Trophoblast cell (in vitro differentiated cells and primary cell): Measurements from ENCODE around the gene DIO3.

Experiments used
- DNase-seq, 2 donors: peaks; one replicate each; pipeline ENCODE4 v3.0.0-alpha.2; 2016
- H2AFZ ChIP-seq: 2 replicates; pipeline ENCODE4 v1.6.1; 2013; ENCODE audit warnings: low read length, moderate library complexity, mild to moderate bottlenecking; ENCODE audit not compliant: insufficient read depth, poor library complexity
- H2AK5ac ChIP-seq: 2 replicates; pipeline ENCODE4 v1.6.1; 2013; ENCODE audit warnings: mild to moderate bottlenecking, low read length
- H2BK120ac ChIP-seq: 2 replicates; pipeline ENCODE4 v1.6.1; 2013; ENCODE audit warnings: low read length, mild to moderate bottlenecking, moderate library complexity; ENCODE audit not compliant: insufficient read depth, poor library complexity
- H2BK12ac ChIP-seq: 2 replicates; pipeline ENCODE4 v1.6.1; 2013; ENCODE audit warnings: mild to moderate bottlenecking, low read length, moderate library complexity
- H2BK5ac ChIP-seq: 2 replicates; pipeline ENCODE4 v1.6.1; 2013; ENCODE audit warnings: low read length, low read depth, moderate library complexity, mild to moderate bottlenecking; ENCODE audit not compliant: poor library complexity
- H3K14ac ChIP-seq: 2 replicates; pipeline ENCODE4 v1.6.1; 2013; ENCODE audit warnings: mild to moderate bottlenecking, low read length
- H3K18ac ChIP-seq: 2 replicates; pipeline ENCODE4 v1.6.1; 2013; ENCODE audit warnings: mild to moderate bottlenecking, low read length
- H3K23ac ChIP-seq: 2 replicates; pipeline ENCODE4 v1.6.1; 2013; ENCODE audit warnings: low read length
- H3K27ac ChIP-seq: 2 replicates; pipeline ENCODE4 v1.5.1; 2013; ENCODE audit warnings: low read depth, mild to moderate bottlenecking, inconsistent platforms, low read length, moderate library complexity
- H3K27me3 ChIP-seq: 2 replicates; pipeline ENCODE4 v1.6.1; 2013; ENCODE audit warnings: inconsistent platforms, mild to moderate bottlenecking, low read length, moderate library complexity; ENCODE audit not compliant: insufficient read depth
- H3K36me3 ChIP-seq, 2 experiments: 1 replicate in 1 of 2; 2 replicates in 1 of 2; pipeline ENCODE4 v1.6.1; 2013; ENCODE audit warnings: low read length in 2 of 2, mild to moderate bottlenecking in 2 of 2, moderate library complexity in 1 of 2; ENCODE audit not compliant: insufficient read depth in 2 of 2, control insufficient read depth in 1 of 2
- H3K4ac ChIP-seq: 2 replicates; pipeline ENCODE4 v1.6.1; 2013; ENCODE audit warnings: low read depth, mild to moderate bottlenecking, low read length, moderate library complexity
- H3K4me1 ChIP-seq, 2 experiments: 1 replicate in 1 of 2; 2 replicates in 1 of 2; pipeline ENCODE4 v1.6.1; 2013; ENCODE audit warnings: low read length in 2 of 2, mild to moderate bottlenecking in 2 of 2, moderate library complexity in 1 of 2; ENCODE audit not compliant: insufficient read depth in 2 of 2, control insufficient read depth in 1 of 2
- H3K4me2 ChIP-seq: 2 replicates; pipeline ENCODE4 v1.6.1; 2013; ENCODE audit warnings: inconsistent platforms, mild to moderate bottlenecking, low read length, moderate library complexity
- H3K4me3 ChIP-seq: 2 replicates; pipeline ENCODE4 v1.5.1; 2013; ENCODE audit warnings: mild to moderate bottlenecking, low read depth, low read length, inconsistent platforms
- H3K79me1 ChIP-seq: one replicate; pipeline ENCODE4 v1.6.1; 2013; ENCODE audit warnings: low read length
- H3K79me2 ChIP-seq: 2 replicates; pipeline ENCODE4 v1.6.1; 2013; ENCODE audit warnings: low read length, mild to moderate bottlenecking; ENCODE audit not compliant: control insufficient read depth, insufficient read depth, poor library complexity
- H3K9ac ChIP-seq: 2 replicates; pipeline ENCODE4 v1.6.1; 2013; ENCODE audit warnings: mild to moderate bottlenecking, low read length
- H3K9me3 ChIP-seq: 2 replicates; pipeline ENCODE4 v1.6.1; 2013; ENCODE audit warnings: low read depth, mild to moderate bottlenecking, control low read depth, inconsistent platforms, low read length; ENCODE audit not compliant: insufficient read depth
- H4K12ac ChIP-seq: 2 replicates; pipeline ENCODE4 v1.6.1; 2013; ENCODE audit warnings: low read depth, mild to moderate bottlenecking, low read length, moderate library complexity
- H4K8ac ChIP-seq: 2 replicates; pipeline ENCODE4 v1.6.1; 2013; ENCODE audit warnings: low read depth, mild to moderate bottlenecking, low read length, moderate library complexity
- H4K91ac ChIP-seq: one replicate; pipeline ENCODE4 v1.6.1; 2013; ENCODE audit warnings: low read depth, mild to moderate bottlenecking, low read length, moderate library complexity
- WGBS: extraction: QIAGEN DNeasy Blood & Tissue Kit; methylation state at CpG from one replicate; pipeline ENCODE4 v1.1.7; 2013; ENCODE audit warnings: missing lambda C conversion rate; ENCODE audit not compliant: insufficient read length, insufficient coverage; ENCODE audit errors: extremely low coverage; 5-methylcytosine and 5-hydroxymethylcytosine counted together

DIO3 gene

DNA sequence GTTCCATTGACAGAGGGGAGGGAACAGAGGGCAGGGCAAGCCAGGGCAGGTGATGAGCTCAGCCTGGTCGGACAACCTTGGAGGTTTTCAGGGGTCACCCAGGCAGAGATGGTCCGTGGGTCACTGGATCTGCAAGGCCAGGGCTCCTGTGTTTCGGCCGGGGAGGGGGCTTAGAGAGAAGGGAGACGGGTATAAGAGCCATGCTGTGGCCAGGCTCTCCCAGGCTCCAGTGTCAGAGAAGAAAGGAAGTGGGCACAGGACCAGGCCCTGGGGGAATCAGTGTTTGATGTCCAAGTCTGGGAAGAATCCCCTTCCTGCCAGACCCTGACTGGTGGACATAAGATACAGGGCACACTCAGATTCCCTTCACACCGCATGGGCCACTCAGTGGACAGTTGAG, 36.9 kb downstream of the DIO3 start:
- Histone ChIP-seq H3K79me1 (no peaks in the 10 kb centered on the region), H2BK12ac (no peak overlapping the region), H4K8ac (no peak overlapping the region), H3K23ac (no peak overlapping the region), H3K4me1 (no peaks in the 10 kb centered on the region), H3K27ac (no peak overlapping the region), H3K9ac (no peak overlapping the region), H2AK5ac (no peak overlapping the region), H4K91ac (no peak overlapping the region), H4K12ac (no peak overlapping the region), H2AFZ (no peak overlapping the region), H2BK5ac (no peak overlapping the region), H3K4me2 (no peak overlapping the region), H3K4ac (no peak overlapping the region), H2BK120ac (no peak overlapping the region), H3K18ac (no peak overlapping the region), H3K79me2 (no peaks in the 10 kb centered on the region), H3K27me3 (no peaks in the 10 kb centered on the region), H3K14ac (no peak overlapping the region), H3K9me3 (peaks cover 32% of the 10 kb centered on the region), H3K36me3 (no peaks in the 10 kb centered on the region), H3K4me3 (no peak overlapping the region)
- WGBS: no CpG with 5 or more reads among the region's 6 CpGs
- no peak for DNase-seq

DNA sequence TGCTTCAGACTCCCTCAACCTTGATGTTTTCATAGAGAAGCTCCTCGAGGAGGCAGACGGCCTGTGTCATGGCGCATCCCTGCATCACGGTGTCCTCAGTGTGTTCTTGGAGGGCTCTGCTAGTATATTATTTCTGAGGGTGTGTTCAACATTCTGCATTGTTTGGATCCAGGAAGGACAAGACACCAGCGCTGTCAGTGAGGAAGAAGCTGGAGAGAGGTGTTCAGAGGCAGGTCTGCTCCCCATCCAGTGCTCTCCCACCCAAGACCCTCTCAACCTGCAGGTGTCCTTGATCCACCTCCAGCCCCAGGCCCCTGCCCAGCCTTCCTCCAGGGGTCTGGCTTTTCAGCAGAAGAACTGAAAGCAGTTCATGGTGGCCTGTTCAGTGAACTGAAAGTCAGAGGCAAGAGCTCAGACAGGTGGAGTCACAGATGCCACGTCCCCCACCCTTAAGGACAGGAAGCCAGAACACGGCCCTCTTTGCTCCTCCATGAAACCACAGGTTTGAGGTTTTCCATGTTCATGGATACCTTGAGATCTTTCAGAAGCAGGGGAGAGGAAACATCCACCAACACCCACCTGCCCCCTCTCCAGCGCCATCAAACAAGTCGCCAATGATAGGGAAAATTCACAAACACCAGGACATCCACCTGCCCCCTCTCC, 37.4 kb downstream of the DIO3 start:
- peaks cover 32% of the 10 kb centered on the region for H3K9me3 ChIP-seq
- H2BK12ac ChIP-seq: no peak overlapping the region
- H3K36me3 ChIP-seq: no peaks in the 10 kb centered on the region
- no peak for DNase-seq
- no peak overlapping the region for H2BK5ac ChIP-seq
- H3K4me1 ChIP-seq: no peaks in the 10 kb centered on the region
- no peak overlapping the region for H3K18ac ChIP-seq
- no peak overlapping the region for H4K91ac ChIP-seq
- H3K27ac ChIP-seq: no peak overlapping the region
- no peak overlapping the region for H4K8ac ChIP-seq
- no peaks in the 10 kb centered on the region for H3K79me1 ChIP-seq
- no peaks in the 10 kb centered on the region for H3K27me3 ChIP-seq
- H4K12ac ChIP-seq: no peak overlapping the region
- no peak overlapping the region for H2AFZ ChIP-seq
- no peak overlapping the region for H2AK5ac ChIP-seq
- no peak overlapping the region for H3K14ac ChIP-seq
- no peak overlapping the region for H2BK120ac ChIP-seq
- H3K4me2 ChIP-seq: no peak overlapping the region
- H3K79me2 ChIP-seq: no peaks in the 10 kb centered on the region
- H3K4ac ChIP-seq: no peak overlapping the region
- WGBS: no CpG with 5 or more reads among the region's 9 CpGs
- H3K9ac ChIP-seq: no peak overlapping the region
- no peak overlapping the region for H3K23ac ChIP-seq
- no peak overlapping the region for H3K4me3 ChIP-seq

DNA sequence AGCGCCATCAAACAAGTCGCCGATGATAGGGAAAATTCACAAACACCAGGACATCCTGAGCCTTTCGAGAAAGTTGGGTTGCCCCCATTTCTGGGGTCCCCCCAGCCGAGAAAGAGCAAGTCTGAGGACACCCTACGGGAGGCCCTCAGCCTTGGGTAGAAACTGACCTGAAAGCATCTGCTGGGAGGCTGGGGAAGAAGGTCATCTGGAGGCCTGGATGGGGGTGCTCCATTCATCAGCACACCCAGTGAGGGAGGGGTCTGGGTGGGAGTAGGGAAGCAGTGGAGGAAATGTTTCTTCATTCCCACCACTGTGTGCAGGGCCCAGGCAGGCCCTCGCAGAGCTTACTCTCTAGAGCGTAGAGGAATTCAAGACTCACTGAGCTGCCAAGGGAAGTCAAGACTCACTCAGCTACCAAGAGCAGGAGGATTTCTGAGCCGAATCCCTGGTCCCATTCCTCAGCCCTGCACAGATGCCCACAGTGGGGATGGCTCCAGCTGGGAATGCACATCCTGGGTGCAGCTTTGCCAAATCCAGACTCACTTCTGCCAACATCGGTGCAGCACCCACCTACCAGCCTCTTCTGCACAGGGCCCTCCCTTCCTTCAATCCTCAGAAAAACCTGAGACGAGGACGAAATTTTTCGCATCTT, 38.1 kb downstream of the DIO3 start:
- peaks cover 27% of the 10 kb centered on the region for H3K9me3 ChIP-seq
- no peak overlapping the region for H3K27ac ChIP-seq
- H4K12ac ChIP-seq: no peak overlapping the region
- H3K4me1 ChIP-seq: no peaks in the 10 kb centered on the region
- no peak overlapping the region for H3K4me3 ChIP-seq
- no peak overlapping the region for H4K8ac ChIP-seq
- no CpG with 5 or more reads among the region's 13 CpGs for WGBS
- no peak overlapping the region for H2BK5ac ChIP-seq
- DNase-seq: no peak
- no peak overlapping the region for H2AK5ac ChIP-seq
- H2BK120ac ChIP-seq: no peak overlapping the region
- H3K4ac ChIP-seq: no peak overlapping the region
- H3K9ac ChIP-seq: no peak overlapping the region
- no peak overlapping the region for H2BK12ac ChIP-seq
- no peaks in the 10 kb centered on the region for H3K27me3 ChIP-seq
- H3K79me1 ChIP-seq: no peaks in the 10 kb centered on the region
- no peak overlapping the region for H3K18ac ChIP-seq
- H3K14ac ChIP-seq: no peak overlapping the region
- H3K79me2 ChIP-seq: no peaks in the 10 kb centered on the region
- H2AFZ ChIP-seq: no peak overlapping the region
- no peak overlapping the region for H4K91ac ChIP-seq
- no peak overlapping the region for H3K23ac ChIP-seq
- no peak overlapping the region for H3K4me2 ChIP-seq
- H3K36me3 ChIP-seq: no peaks in the 10 kb centered on the region

DNA sequence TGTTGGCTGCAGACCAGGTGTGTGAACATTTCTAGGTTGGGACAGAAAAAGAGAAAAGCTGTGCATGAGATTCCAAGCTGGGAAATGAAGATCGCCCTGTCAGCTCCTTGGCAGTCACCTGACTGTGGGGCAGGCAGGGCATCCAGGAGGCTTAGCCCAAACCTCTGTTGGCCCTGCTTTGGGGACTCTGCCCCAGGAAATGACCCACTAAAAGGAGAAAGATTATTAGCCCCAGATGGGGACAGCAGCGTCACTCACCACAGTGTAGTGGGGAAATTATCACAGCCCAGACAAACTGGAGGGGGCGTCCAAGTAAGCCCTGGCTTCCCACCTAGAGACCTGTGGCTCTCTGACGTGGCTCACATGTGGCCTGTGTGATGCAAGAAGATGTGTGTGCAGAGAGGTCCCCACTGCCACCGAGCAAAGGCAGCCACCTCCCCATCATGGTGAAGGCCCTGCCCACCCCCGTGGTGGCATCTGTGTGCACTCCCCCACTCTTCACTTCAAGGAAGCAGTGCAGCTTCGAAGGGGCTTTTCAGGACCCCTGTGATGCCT, 39.1 kb downstream of the DIO3 start:
- Histone ChIP-seq H3K4me1 (no peaks in the 10 kb centered on the region), H3K79me2 (no peaks in the 10 kb centered on the region), H2BK5ac (no peak overlapping the region), H3K9me3 (peaks cover 20% of the 10 kb centered on the region), H4K8ac (no peak overlapping the region), H3K14ac (no peak overlapping the region), H2AK5ac (no peak overlapping the region), H4K12ac (no peak overlapping the region), H4K91ac (no peak overlapping the region), H3K18ac (no peak overlapping the region), H2BK120ac (no peak overlapping the region), H2AFZ (no peak overlapping the region), H3K27ac (no peak overlapping the region), H3K4me3 (no peak overlapping the region), H3K79me1 (no peaks in the 10 kb centered on the region), H3K27me3 (no peaks in the 10 kb centered on the region), H3K23ac (no peak overlapping the region), H3K36me3 (no peaks in the 10 kb centered on the region), H3K4ac (no peak overlapping the region), H3K4me2 (no peak overlapping the region), H2BK12ac (no peak overlapping the region), H3K9ac (no peak overlapping the region)
- WGBS: no CpG with 5 or more reads among the region's 7 CpGs
- DNase-seq: no peak
